Ishikawa (cell line): ENCODE results near the gene IRAK1.

Experiments
- CEBPB ChIP-seq: IDR thresholded peaks from 2 replicates; pipeline ENCODE4 v1.6.1; 2012
- CREB1 ChIP-seq: IDR thresholded peaks from 2 replicates; pipeline ENCODE4 v1.6.1; 2012; ENCODE audit warnings: low read depth
- EGR1 ChIP-seq: IDR thresholded peaks from 2 replicates; pipeline ENCODE4 v1.6.1; 2012
- EP300 ChIP-seq: IDR thresholded peaks from 2 replicates; pipeline ENCODE4 v1.6.1; 2012; ENCODE audit warnings: borderline replicate concordance
- FOXM1 ChIP-seq: IDR thresholded peaks from 2 replicates; pipeline ENCODE4 v1.6.1; 2012; ENCODE audit warnings: low read depth, borderline replicate concordance
- MAX ChIP-seq: IDR thresholded peaks from 2 replicates; pipeline ENCODE4 v1.6.1; 2012
- NFIC ChIP-seq: IDR thresholded peaks from 2 replicates; pipeline ENCODE4 v1.6.1; 2012
- RAD21 ChIP-seq: IDR thresholded peaks from 2 replicates; pipeline ENCODE4 v1.6.1; 2012; ENCODE audit warnings: low read depth
- REST ChIP-seq: IDR thresholded peaks from 2 replicates; pipeline ENCODE4 v1.6.1; 2012; ENCODE audit warnings: low read depth, mild to moderate bottlenecking
- TAF1 ChIP-seq: IDR thresholded peaks from 2 replicates; pipeline ENCODE4 v1.6.1; 2012; ENCODE audit warnings: low read depth, mild to moderate bottlenecking
- TCF12 ChIP-seq: IDR thresholded peaks from 2 replicates; pipeline ENCODE4 v1.6.1; 2012; ENCODE audit warnings: low read depth
- TEAD4 ChIP-seq: IDR thresholded peaks from 2 replicates; pipeline ENCODE4 v1.6.1; 2012
- YY1 ChIP-seq: IDR thresholded peaks from 2 replicates; pipeline ENCODE4 v1.6.1; 2012; ENCODE audit warnings: low read depth
- ZBTB7A ChIP-seq: IDR thresholded peaks from 2 replicates; pipeline ENCODE4 v1.6.1; 2012; ENCODE audit warnings: low read depth
- TF ChIP-seq, protein P1 (sequence below): IDR thresholded peaks from 2 replicates; pipeline ENCODE4 v1.6.1; 2012

The IRAK1 gene

GRCh38 chrX:154023276-154024000 lies 3.7 kb upstream of the IRAK1 start:
- TF ChIP-seq TAF1 = no peak
- TF ChIP-seq CEBPB = no peak
- TF ChIP-seq FOXM1 = no peak
- TF ChIP-seq REST = no peak

DNA sequence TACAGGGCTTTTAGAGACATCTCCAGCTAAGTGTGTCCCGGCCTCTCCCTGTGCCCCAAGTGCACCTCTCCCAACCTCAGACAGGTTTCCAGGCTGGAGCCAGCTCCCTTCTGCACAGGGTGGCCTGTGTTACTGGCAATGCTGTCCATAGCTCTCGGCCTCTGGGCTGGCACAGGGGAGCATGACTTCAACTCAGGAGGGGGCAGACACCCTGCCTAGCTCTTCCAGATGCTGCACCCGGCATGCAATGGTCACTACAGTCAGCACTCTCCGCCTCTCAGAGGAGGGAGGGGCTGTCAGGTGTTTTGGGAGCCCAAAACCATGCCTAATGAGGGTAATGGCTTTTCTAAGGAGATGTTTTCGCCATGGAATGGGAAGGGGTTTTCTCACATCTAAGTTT lies 2.4 kb upstream of the IRAK1 start:
- TF ChIP-seq EGR1 (no peak), CEBPB (no peak), CREB1 (no peak), MAX (no peak), ZBTB7A (no peak), YY1 (no peak), TAF1 (no peak), NFIC (no peak), TEAD4 (no peak), EP300 (no peak), RAD21 (no peak), FOXM1 (no peak), TCF12 (no peak), REST (no peak)
- TF ChIP-seq, protein P1, sequence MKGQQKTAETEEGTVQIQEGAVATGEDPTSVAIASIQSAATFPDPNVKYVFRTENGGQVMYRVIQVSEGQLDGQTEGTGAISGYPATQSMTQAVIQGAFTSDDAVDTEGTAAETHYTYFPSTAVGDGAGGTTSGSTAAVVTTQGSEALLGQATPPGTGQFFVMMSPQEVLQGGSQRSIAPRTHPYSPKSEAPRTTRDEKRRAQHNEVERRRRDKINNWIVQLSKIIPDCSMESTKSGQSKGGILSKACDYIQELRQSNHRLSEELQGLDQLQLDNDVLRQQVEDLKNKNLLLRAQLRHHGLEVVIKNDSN = no peak

GRCh38 chrX:154021131-154021611 lies 1.5 kb upstream of the IRAK1 start:
- TF ChIP-seq, protein P1 = no peak
- TF ChIP-seq YY1 = no peak
- no peak for TF ChIP-seq TEAD4
- no peak for TF ChIP-seq EP300
- no peak for TF ChIP-seq CEBPB
- TF ChIP-seq FOXM1 = no peak
- no peak for TF ChIP-seq RAD21
- TF ChIP-seq TCF12 = no peak
- TF ChIP-seq REST = no peak

- TF ChIP-seq EP300 = no peak
- TF ChIP-seq TCF12 = no peak
- TF ChIP-seq TAF1 = no peak
- no peak for TF ChIP-seq YY1
- no peak for TF ChIP-seq RAD21
Measured at GRCh38 chrX:154020536-154021115, 924 bp upstream of the IRAK1 start.

GRCh38 chrX:154019061-154019621 lies 561 bp downstream of the IRAK1 start:
- TF ChIP-seq EGR1 = no peak
